NCI-H1092 treated with DMSO at 0.1 percent for 48 hours (cell line): ENCODE results near the gene LRRN2.
A peak's percentile ranks its signal among the peaks of the same experiment; 100 is the strongest.

Experiments used
- DNase-seq: peaks from one replicate; lab custom pipeline; 2025; lab: John Stamatoyannopoulos, UW

LRRN2 gene

DNA sequence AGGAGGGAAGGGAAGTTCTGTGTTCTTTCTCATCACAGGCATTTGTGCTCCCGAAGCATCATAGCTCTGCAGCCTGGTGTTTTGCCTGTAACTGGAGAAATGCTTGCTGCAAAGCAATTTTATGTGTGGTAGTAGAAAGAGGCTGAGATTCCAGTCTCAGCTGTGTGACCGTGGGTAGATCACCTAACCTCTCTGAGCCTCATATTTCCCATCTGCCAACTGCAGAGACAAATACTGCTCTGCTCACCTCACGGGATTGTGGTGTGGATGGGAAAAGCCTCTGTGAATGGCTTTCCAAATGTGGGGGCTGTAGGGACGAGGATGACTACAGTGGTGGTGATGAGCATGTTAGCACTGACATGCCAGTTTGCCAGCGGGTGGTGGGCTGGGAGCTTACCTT is 85.3 kb downstream of the LRRN2 start:
- no peak for DNase-seq

DNA sequence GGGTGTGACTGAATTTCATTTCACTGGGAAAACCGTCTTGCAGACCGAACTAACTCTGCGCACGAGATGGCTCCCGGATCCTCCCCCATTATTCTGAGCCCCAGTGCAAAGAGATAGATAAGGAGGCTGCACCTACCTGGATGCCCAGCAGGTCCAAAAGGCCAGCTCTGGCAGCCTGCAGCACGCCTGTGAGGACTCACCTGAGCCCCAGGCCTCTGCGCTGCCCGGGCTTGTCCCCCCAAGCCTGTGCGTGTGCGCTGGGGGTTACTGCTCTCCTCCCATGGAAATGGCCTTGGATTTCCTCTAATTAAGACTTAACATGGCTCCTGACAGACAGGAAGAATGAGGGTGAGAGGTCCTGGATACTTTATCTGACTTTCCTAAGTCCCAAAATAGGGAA is 85.9 kb downstream of the LRRN2 start:
- DNase-seq: no peak

DNA sequence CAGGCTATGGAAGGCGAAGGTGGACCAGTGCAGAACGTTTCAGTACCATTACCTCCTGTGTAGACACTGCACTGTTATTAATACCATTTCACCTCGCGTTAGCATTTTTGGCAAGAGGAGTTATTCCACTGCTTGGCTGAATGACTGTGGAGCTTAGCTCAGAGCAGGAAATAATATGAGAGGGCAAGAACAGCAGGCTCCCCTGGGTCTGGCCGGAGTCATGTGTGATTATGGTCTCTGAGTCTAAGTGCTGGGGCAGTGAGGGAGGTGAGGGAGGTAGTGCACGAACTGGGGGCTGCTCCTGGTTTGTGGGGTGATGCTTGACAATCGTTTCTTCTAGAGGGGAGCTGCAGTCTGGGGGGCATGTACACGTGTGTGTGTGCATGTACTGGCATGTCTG is 86.4 kb downstream of the LRRN2 start:
- no peak for DNase-seq

DNA sequence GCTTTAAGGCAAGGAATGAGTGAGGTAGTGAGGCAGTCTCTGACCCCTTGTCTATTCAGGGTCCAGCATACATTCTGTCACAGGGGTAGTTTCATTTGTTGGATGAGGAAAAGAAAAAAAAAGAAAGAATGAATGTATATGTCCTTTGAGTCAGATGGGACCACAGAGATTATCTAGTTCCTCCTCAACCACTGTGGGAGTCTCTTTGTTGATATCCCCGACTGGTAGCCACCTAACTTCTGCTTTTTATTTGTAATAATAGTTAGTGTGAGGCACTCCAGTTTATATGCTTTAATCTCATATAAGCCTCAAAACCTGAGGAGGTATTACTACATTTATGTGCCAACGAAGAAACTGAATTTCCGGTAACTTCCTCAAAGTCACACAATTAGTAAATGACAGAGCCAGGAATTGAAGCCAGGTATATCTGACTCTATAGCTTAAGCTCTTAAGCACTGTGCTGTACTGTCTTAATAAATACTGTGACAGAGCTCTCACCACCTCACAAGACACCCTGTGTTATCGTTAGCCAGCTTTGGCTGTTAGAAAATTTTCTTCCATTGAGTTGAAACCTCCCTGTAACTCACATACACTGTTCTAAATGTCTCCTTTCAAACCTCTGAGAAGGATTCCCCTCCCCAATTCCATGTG is 87.1 kb downstream of the LRRN2 start:
- no peak for DNase-seq

DNA sequence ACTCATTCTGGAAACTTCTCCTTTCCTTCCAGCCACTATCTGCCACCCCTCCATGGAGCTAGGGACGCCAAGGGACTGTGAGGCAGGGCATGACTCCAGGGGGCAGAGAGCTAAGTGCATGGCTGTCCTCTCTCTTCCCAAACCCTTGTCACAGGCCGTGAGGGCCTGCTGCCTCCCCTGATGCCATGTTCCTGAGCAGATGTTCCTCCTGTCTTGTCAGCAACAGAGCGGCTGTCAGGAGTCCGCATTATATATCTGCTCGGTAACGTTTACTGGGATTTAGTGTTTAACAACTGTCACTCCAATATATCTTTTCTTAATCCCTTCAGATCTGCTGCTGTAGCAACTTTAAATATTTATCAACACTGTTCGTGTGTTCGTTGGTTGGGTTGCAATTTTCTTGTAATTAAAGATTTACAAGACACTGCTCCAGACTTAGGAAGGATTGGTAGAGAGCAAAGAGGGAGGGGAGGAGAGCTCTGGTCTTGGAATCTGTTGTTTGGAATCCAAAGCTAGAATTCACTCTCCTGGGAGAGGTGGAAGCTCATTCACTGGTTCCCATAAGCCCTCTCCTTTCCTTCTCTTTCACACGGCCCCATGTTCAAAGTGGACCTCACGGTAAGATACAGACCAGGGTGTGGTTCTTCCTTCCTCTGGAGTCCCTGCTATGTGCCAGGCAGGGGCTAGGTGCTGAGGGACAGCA is 93.1 kb downstream of the LRRN2 start:
- DNase-seq: no peak

DNA sequence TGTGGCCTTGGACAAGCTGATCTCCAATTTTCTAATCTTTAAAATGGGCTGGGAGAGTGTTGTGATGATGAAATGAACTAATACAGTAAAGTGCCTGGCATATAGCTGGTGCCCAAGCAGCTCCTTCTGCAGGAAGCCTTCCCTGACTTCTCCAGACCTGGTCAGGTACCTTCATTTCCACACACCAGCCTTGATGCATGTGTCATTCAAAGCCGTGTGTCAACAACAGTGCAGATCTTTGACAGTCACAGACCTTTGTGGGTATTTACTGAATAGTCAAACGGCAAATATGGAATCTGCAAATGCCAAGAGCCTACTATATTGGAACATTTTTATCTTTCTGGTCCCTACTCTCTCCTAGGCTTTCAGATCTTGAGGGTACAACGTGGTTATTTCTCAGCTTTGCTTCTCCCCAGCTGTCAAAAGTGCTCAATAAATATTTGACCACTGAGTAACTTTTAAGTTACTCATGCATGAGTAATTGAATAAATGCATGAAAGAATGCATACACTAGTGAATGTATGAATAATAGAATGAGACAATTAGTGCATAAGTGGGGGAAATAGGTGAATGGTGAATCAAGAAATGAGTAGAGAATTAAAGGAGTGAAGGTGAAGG is 94.0 kb downstream of the LRRN2 start:
- no peak for DNase-seq

DNA sequence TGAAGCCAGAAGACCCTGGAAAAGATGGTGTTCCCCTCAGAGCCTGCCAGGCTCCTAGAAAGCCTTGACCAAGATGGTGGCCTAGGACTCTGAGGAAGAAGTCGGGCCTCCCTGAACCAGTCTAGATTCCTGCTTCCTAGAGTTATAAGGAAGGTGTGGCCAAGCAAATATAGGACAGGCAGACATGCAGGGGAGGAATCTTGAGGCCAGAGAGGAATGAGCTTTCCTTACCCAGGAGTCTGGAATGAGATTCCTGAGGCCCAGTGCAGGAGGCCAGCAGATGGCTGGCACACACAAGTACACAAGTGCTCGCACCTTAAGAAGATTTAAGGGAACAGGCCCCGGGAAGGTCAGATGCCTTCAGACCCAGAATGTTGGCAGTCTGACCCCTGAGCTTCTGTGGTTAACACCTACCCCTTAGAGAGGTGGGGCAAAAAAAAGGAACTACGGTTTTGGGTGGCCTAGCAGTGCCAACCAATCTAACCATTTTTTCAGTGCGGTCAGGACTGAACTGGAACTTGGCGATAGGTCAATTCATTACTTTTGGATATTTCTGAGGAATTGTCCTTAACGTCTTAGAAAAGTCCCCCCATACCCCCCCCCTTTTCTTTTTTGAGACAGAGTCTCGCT is 96.0 kb downstream of the LRRN2 start:
- DNase-seq: no peak

DNA sequence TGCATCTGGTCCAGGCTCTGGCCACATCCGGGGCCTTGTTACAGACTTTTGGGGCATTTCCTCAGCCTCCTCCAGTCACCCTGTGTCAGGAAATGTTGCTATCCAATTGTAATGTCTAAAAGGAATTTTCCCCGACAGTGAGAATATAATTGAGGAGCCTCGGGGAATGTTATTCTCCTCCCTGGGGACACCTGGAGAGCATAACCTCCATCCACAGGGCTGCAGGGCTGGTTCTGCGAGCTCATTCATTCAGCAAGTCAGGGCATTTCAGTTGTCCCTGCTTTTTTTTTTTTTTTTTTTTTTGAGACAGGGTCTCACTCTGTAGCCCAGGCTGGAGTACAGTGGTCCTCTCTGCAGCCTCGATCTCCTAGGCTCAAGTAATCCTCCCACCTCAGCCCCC is 96.7 kb downstream of the LRRN2 start:
- no peak for DNase-seq

DNA sequence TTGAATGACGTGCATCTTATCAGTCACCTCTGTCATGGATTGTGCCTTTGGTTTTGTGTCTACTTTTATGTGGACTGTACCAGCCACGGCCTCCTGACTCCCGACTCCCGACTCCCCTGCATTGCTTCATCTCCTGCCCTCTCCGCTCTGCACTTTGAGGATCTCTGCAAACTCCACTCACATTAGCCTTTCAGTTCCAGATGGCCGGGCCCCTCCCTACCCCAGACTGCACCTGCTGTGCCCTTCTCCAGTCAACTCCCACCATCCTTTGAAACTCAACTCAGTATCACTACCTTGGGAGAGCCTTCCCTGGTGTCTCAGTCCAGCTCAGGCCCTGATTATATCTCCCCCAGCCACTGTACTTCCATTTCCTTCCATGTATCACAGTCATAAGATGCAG is 97.9 kb downstream of the LRRN2 start:
- no peak for DNase-seq

DNA sequence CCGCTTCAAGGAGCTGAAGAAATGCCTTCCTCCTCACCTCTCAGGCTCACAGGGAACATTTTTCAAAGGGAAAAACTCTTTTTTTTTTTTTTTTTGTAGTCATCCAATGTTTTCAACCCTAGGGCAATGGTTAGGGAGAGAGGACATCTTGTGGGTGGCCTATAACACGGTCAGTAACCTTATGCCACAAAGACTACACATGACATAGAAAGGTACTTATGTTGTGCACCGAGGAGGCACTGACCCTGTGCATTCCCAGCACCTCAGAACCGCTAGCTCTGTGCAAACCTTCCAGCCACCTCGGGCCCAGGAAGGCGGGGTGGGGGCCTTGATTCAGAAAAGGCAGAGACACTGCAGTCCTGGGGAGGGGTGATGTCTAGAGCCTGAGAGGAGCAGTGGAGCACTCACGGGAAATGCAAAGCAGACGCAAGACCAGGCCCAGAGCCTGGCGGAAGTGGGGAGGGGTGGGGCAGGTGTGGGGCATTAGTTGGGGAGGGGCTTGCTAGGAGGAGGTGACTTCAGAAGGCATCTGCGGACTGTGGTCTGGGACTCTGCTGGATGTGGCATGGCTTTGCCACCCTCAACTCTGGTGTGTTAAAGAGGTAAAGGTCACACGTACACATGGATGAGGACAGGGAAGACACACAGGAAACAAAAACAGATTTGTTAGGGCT is 100.7 kb downstream of the LRRN2 start:
- no peak for DNase-seq

DNA sequence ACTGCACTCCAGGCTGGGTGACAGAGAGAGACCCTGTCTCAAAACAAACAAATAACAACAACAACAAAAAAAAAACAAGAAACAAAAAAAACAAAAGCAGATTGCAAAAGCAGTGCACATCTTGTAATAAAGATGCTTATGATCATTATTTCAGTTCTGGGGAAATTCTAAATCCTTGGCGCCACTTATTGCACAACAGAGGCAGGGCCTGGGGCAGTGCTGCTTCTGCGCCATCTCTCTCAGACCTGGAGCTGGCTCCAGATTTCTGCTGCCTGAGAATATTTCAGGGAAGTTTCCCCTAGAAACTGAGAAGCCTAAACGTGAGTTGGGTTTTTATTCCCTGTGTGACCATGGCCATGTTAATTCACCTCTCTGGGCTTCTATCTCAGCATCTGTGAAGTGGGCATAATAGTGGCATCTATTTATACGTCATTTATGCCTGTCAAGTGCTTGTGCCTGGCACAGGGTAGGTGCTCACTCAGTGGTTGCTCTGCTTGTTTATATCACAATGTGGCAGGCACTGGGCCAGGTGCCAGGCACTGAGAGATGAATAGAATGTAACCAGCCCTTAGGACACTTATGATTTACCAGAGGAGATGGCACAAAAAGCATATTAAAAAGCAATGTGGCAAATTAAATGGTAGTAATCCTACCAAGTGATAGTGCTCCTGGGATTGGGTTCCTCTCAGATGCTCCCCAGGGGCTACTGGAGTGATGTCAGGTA is 101.5 kb downstream of the LRRN2 start:
- DNase-seq: peak; percentile 90

DNA sequence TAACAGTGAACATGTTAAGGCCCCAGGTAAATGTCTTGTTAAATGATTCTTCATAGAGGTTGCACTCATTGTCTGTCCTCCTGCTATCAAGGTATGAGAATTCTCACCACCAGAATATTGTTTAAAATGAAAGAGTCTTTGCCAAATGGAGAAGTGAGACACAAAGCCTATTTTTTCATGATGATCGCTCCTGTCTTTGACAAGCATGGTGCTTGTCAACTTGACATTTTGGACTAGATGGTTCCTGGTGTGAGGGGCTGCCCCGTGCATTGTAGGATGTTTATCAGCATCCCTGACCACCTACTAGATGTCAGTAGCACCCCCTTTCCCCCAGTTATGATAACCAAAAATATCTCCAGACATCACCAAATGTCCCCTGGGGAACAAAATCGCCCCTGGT is 103.8 kb downstream of the LRRN2 start:
- DNase-seq: no peak

DNA sequence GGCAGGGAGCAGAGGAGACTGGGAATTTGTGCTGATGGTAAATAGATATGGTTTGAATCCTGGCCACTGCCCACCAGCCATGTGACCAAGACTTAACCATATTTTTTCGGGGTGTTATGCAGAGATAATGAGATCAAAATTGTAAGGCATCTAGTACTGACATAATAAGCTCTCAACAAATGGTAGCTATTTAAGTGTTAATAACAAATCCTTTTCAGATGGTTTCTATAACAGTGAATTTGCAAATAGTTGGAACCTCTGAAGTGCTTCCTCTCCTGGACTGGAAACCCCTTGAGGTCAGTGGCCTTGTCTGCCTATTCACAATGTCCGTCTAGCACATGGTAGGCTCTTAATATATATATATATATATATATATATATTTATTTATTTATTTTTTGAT is 104.7 kb downstream of the LRRN2 start:
- no peak for DNase-seq

DNA sequence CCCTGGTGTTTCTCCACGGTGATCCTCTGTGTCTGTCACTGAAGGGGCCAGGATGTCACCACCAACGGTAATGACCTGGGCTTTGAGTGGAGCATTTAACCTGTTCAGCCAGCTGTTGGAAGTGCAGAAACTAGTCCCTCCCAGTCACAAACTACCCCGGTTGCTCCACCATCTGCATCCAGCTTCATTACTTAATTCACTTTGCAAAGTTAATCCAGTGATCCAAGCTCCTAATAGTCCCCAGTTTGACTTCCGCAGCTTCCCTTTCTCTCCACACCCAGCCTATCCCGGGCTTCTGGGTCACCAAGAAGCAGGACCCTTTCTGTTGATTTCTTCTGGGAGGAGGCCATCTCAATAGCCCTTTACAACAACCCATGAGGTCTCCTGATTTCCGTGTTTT is 105.9 kb downstream of the LRRN2 start:
- no peak for DNase-seq

DNA sequence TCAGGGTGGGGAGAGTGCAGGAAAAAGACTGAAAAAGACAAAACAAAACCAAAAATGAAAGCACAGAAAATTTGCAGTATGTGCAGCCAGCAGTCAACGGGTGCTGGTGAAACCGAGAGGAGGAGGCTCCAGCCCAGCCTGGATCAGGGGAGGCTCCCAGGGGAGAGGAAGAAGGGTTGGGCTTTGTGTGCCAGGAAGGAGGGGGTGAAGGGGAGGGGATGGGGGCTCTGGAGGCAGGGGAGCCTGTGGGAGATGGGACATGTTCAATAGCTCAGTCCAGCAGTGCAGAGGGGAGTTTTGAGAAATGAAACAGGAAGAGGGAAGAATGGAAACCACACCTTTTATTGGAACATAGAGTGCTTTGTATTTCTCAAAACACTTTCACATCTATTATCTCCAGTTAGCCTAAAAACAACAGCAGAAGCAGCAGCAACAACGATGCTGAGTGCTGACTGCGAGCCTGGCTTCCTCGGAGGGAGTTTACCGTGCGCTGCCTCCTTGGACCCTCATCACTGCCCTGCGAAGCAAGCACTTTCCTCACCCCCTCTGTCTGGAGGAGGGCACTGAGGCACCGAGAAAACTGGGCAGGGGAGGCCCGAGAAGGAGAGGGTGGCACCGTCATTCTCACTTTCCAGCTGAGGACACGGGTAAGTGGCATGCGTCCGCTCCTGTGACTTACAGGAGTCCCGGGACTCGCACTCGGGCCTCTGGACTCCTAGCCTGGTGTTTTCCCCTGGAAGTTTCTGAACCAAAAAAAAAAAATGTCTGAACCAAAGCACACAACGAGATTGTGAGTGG is 106.5 kb downstream of the LRRN2 start:
- peak; percentile 57 for DNase-seq

DNA sequence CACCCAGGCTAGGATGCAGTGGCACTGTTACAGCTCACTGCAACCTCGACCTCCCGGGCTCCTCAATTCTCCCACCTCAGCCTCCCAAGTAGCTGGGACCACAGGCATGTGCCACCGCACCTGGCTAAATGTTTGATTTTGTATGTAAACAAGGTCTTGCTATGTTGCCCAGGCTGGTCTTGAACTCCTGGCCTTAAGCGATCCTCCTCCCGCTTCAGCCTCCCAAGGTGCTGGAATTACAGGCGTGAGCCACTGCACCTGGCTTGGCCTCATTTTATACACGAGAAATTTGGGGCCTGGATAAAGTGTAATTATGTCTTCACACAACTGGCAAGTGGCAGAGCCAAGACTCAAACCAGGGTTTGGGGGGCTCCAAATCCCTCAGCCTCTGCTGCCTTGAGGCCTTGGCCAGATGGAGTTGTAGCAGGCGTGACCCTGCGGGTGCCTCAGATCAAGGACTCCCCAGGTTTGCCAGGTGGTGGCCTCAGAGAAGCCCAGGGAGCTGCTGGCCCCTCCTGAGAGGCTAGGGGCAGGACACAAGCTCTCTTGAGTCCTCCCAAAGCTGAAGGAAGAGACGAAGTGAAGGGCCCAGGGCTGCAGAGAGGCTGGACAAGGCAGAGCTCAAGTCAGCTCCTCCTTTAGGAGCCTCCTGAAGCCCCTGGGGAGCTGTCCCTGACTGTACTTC is 107.6 kb downstream of the LRRN2 start:
- DNase-seq: no peak

DNA sequence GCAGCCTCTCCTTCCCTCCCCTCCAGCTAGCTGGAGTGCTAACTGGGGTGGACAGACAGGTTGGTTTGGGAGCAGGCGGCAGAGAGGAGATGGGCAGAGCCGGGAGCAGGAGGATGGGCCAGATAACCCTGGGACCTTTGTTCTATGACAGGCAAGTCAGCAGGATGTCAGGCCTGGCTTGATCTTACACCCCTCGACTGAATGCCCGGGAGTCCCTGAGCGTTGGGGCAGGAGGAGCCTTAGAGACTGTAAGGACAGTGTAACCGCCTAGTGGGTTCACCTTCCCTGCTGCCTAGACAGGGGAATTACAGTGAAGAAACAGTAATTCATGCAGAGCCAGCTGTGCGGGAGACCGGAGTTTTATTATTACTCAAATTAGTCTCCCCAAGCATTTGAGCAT is 109.1 kb downstream of the LRRN2 start:
- no peak for DNase-seq

DNA sequence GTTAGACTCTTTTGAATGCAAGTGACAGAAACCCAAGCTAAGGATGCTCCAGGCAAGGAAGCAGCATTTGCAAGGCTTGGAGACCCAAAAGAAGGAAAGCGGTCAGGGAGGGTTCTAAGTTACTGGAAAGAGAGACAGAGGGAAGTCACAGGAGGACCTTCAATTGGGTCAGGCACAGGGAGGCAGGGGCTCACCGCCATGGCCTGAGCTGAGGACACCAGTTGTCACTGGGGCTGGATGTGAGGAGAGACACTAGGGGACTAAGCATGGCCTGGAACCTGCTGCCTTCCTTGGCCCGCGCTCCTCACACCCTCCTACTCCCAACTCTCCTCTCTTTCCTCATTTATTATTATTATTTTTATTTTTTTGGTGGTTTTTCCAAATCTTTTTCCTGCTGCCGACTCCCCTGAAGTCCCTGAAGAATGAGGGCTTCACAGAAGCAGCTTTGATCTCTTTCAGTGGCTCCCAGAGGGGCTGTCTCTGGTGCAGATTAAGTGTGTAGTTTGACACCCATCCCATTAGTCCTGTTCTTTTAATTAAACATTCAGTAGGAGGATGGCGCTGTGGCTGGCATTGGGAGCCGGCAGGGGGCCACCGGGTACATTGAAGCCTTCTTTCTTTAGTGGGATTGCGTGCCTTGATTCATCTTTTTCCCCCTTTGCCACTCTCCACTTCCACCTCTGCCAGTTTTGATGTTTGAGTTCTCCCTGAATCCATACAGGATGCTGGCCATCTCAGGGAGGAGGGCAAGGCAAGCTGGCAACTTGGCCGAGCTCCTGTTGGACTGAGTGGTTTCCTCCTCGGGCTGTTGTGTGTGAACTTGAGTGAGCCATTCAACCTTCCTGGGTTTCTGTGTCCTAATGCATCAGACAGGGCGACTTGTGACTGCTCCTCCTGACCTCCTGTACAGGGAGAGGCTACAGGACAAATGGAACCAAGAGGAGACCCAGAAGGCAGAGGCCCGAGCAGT is 110.0 kb downstream of the LRRN2 start:
- DNase-seq: no peak

DNA sequence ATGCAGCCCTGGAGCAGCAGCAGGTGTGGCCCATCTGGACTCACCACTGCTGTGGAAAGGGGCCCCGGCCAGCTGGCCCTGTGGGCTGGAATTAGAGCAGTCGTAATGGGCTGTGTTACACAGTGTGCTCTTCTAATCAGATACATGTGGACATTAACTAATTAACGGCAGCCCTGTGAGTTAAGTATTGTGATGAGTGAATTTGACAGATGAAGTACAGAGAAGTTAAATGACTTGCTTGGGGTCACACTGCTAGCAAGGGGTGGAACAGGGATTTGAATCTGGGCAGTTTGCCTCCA is 110.7 kb downstream of the LRRN2 start:
- DNase-seq: no peak
